CD4-positive, alpha-beta T cell treated with Interleukin-2 at 100 ng/mL for 4 hours (primary cell): ENCODE results near the gene POM121L12.

Experiments
- DNase-seq: peaks from one replicate; pipeline ENCODE4 v3.0.0-alpha.2; 2020; ENCODE audit warnings: low spot score

The POM121L12 gene

DNA sequence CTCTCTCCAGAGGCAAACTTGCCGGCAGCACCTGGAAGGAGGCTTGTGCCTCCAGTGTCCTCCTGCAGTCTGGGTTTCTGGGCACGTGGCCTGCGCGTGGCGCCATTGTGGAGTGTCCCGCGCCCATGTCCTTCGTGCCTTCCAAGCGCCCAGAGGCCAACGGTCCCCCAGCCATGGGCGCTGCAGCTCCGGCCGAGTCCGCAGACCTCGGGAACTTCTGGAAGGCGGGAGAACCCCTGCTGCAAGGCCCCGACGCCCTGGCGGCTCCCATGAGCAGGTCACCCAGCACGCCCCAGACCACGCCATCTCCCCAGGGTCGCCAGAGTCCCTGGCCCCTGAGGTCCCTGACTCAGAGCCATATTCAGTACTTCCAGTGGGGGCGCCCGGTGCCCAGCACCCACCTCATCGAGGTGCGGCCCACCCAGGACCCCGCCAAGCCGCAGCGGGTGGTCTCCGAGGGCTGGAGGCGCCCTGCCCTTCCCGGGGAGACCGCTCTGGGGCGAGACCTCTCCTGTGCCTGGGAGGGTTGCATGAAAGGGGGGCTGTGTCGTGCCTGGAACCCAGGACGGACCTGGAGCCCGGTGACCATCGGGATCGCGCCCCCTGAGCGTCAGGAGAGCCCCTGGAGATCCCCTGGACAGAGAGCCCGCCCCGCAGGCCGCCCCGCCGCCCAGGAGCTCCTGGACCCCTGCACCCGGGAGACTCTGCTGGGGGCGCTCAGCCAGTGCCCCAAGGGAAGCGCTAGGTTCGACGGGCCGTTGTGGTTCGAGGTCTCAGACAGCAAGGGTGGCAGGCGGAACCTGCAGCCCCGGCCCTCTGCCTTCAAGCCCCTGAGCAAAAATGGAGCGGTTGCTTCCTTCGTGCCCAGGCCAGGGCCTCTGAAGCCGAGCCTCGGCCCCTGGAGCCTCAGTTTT is at the start of gene POM121L12:
POM121L12 (plus strand) TSS at position 135 of the 914 bp plus-strand sequence; CDS start at position 174, 39 bp downstream.
- no peak for DNase-seq

DNA sequence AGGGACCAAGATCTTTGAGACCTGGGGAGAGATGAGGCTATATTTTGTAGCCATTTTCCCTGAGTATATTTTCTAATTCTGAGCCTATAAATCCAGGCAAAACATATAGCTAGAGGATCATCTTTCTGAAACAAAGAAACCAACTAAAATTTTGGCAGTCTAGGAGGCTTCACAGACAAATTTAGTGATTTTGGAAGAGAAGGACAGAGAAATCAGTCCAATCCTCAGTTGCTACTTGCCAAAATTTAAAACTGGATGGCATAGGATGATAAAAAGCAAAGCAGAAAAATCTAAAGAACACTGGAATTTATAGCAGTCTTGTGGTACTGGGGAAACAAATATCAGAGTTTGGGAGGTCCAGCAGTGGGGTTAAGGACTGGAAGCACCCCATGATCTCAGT is 43.4 kb upstream of the POM121L12 start:
- no peak for DNase-seq

DNA sequence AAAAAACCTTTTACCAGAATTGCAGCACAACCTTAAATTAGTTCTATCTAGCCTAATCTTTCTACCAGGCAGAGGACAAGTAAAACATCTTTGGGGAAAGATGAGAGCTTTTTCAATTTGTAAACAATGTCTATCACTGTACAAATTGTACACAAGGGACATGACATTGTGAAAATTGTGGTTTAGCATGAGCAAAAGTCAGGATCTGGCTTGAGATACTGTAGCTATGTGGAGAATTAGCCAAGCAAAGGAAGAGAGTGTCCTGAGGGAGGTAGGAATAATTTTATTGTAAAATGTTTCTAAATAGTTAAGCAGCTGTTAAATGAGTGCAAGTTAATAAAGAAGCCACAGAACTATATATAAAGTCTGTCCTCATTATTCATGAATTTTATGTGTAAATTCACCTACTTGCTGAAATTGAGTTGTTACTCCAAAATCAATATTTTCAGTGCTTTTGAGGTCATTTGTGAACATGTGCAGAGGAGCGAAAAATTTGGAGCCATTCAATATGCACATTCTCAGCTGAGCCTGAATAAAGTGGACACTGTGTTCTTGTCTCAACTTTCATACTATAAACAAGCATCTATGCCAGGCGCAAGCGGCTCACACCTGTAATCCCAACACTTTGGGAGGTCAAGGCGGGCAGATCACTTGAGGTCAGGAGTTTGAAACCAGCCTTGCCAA is 42.8 kb upstream of the POM121L12 start:
- DNase-seq: no peak

DNA sequence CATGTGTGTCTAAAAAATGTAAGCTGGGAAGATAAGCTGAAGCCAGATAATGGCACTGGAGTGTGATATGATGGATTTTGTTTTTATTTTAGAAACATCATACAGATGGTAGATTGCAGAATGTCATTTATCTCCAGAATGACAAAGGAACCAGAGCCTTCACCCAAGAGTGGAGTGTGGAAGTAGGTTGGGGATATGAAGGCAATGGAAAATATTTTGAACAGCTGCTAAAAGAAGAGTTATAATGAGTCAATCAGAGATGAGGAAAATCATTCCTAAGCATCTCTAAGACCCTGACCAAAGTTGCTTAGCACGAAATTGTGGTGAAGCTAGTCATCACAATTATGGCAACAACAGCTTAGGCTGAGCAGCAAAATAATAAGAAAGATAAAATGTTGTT is 39.8 kb upstream of the POM121L12 start:
- no peak for DNase-seq

DNA sequence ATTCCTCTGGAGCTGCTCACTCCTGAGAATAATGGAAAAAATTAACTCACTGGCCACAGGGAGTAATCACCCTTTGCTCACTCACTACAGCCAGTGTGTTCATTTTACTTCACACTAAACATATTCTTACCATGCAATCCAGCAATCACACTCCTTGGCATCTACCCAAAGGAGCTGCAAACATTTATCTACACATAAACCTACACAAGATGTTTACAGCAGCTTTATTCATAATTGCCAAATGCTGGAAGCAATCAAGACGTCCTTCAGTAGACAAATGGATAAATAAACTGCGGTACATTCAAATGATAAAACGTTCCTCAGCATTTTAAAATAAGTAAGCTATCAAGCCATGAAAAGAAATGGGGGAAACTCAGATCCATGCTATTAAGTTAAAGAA is 34.2 kb upstream of the POM121L12 start:
- no peak for DNase-seq

DNA sequence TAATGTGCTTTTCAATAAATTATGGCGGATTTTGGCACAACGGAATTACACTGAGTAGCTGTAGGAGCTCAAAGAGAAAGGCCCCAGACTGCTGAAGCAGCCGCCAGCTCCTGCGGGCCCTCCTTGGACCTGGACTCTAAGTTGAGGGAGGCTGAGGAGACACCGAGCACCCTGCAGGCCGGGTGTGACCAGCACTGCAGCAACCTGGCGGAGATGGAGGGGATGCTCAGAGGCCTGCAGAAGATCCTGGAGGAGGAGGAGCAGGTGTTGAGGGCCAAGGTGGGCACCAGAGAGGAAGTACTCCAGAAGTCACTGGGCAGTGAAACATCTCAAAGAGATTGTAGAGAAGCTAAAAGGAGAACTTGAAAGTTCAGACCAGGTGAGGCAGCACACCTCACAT is 33.0 kb upstream of the POM121L12 start:
- no peak for DNase-seq

DNA sequence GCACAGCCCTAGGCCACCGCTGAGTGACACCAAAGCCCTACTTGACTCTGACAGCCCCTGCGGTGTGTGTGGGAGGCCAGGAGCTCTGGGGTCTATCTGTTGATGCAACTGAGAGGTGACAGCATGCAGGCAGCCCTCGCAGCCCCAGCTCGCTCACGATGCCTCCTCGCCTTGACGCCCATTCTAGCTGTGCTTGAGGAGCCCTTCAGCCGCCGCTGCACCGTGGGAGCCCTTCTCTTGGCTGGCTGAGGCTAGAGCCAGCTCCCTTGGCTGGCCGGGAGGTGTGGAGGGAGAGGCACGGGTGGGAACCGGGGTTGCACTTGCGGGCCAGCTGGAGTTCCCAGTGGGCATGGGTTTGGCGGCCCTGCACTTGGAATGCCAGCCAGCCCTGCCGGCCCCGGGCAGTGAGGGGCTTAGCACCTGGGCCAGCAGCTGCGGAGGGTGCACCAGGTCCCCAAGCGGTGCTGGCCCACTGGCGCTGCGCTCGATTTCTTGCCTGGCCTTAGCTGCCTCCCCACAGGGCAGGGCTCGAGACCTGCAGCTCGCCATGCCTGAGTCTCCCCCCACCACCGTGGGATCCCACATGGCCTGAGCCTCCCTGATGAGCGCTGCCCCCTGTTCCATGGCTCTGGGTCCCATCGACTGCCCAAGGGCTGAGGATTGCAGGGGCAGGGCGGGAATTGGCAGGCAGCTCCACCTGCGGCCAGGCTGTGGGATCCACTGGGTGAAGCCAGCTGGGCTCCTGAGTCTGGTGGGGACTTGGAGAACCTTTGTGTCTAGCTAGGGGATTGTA is 31.6 kb upstream of the POM121L12 start:
- no peak for DNase-seq

DNA sequence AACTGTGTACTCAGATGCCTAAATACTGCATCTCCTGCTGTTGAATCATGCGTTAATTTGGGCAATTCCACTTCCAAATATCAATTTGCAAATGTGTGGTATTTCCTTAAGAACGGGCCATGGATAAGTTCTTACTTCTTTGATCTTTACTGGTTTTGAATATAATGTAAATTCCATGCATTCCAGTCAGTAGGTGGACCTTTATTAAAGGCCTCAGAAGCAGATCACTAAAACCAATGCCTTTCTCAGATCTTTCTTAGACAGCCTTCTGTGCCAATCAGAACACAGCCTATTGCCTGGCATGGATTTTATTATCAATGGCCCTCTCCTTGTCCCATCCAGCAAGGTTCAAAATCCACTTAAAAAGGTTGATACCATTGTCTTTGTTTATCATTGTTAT is 21.5 kb upstream of the POM121L12 start:
- no peak for DNase-seq

DNA sequence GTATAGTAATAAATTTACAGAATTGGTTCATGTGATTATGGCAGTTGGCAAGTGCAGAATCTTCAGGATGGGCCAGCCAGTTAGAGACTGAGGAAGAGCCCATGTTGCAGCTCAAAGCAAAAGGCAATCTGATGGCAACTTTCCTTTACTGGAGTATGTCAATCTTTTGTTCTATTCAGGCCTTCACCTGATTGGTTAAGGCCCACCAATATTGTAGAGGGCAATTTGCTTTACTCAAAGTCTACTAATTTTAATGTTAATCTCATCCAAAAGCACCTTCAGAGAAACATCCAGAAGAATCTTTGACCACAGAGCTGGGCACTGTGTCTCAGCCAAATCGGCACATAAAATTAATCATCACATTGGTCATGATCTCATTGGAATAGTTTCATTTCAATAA is 20.0 kb upstream of the POM121L12 start:
- DNase-seq: no peak

DNA sequence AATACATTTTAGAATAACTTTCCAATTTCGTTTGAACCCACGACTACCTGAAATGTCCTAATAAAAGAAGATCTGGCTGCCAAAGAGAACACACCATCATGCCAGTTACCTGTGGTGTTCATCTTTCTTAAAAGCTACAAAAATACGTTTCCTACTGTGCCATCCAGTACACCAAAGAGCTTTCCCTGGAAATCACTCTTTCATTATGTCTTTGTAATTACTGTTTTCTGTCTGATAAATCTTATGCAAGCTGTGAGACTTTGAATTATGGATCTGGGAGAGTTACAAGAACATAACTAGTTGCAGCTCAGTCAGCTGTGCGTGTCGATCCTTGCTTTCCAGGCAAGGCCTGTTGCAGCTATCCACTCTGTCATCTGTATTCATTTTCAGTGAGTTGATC is 12.5 kb upstream of the POM121L12 start:
- DNase-seq: no peak

DNA sequence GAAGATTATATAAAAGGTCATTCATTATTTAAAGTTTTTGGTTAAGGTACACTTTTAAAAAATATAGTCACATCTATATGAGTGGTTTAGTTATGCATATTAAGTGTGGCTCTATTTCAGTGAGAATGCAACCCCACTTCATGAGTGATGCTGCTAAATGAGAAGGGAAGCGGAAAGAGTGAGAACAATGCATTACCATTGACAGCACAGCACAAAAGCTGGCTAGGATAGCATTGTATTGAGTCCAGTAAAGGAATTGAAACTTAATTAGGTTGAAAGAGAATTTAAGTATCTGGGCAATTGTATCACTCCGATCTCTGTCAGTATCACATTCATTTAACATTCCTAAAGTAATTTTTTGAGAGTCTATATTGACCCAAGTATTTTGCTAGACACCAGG is 13.2 kb downstream of the POM121L12 start:
- no peak for DNase-seq

DNA sequence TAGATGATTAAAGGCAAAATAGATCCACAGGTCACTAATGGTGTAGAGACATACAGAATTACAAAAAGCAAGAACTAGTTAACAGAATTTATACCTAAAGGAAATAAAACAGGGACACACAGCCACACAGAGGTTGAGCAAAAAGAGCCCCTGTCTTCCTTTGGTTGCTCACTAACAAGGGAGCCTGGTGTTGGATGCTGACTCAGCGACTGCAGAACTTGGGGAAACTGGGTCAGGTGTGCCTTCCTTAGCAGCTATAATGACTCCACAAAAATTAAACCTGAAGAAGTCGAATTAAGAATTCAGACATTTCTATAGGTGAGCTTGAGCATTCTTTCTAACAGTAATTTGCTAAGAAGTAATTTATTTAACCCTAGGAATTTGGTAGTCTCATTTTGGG is 15.0 kb downstream of the POM121L12 start:
- no peak for DNase-seq

DNA sequence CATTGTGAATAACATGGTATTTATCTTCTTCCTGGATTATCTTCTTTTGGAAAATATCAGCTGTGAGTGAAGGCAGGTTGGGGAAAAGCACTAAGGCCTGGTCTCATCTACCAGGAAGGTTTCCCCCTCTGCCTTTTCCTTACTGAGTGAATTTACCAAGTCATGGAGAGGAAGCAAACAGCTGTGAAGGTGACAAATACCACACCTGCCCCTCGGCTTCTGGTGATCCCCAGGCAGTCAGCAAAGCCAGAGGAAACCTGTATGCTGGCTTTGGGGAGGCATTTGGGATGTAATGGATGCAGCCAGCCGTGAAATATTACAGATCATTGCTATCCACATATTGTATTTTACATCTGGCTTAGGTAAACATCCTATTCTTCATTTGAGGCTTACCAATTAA is 24.2 kb downstream of the POM121L12 start:
- DNase-seq: no peak

DNA sequence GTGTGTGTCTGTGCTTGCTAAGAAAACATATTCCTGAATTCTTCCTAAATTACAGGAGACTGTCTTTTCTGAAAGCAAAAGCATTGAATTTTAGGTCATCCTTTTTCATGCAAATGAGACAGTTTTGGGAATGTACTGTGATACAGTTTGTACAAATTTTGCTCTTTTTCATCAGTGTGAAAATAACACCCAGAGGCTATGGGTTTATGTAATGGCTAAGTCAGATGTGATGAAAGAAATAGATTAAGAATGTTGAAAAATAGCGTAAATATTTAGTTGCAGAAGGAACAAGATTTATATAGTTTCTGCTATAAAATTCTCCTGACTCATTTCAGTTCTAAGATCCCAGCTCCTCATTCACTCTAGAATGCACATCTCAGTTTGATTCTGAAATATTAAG is 24.6 kb downstream of the POM121L12 start:
- no peak for DNase-seq

DNA sequence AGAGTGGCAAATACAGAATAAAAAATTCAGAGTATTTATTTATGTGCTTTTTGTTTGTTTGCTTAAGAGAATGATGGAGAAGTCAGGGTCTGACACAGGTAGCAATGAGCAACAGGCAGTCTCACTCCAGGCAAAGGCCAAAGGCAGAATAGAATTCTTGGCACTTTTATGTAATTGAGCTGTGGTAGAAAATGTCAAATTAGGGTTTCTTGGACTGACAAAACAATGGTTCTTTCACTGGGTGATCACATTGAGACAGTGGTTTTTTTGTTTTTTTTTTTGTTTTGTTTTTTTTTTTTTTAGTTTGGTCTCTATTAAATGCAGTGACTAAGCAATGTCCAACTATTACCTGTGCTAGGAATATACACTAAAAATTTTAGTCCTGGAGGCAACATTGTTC is 27.4 kb downstream of the POM121L12 start:
- DNase-seq: no peak

DNA sequence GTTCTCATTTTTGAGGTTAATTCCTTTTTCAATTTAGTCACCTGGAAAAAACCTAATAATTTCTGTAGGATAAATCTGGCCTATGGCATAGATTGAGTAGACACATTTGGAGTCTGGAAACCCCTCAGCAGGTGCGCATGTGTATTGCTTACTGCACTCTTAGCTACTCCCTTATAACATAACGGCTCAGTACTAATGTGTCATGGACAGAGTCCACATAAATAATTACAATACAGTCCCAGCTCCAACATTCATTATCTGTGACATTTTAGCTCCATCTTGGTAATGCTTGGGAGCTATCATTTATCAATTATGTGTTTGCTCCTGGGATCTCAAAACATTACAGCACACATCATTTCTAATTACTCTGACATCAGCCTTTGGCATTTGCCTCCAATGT is 33.2 kb downstream of the POM121L12 start:
- DNase-seq: no peak

DNA sequence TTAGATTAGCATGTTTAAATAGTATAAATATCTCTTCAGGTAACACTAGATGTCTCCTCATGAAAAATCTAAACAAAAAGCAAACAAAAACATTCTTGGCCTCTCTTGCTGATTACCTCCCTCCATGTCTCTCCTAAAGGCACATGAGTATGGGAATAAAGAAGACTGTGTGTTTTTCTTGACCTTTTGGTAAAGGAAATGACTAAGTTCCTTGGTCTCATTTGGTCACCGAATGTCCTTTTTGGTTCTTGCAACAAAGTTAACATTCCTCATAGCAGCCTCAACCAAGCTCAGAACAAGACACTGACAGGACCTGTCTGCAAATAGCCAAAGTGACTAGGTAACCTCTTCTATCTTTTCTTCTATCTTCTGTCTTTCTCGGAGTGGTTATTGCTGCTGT is 35.5 kb downstream of the POM121L12 start:
- no peak for DNase-seq
